DOHH2 (cell line): Measurements from ENCODE around the gene OLIG2.

Source experiments
- CTCF ChIP-seq: fragments of 200-600 bp; sonication (generic); IDR thresholded peaks from one replicate; pipeline ENCODE4 v1.5.1; 2014; ENCODE audit warnings: antibody characterized with exemption, mild to moderate bottlenecking, low read depth, low read length; ENCODE audit not compliant: poor library complexity, severe bottlenecking
- EZH2phosphoT487 ChIP-seq: fragments of 200-600 bp; sonication (generic); IDR thresholded peaks from 2 replicates; pipeline ENCODE4 v1.6.1; 2017; ENCODE audit warnings: borderline replicate concordance, mild to moderate bottlenecking, antibody characterized with exemption, low read length, moderate library complexity, mixed read lengths

DNA sequence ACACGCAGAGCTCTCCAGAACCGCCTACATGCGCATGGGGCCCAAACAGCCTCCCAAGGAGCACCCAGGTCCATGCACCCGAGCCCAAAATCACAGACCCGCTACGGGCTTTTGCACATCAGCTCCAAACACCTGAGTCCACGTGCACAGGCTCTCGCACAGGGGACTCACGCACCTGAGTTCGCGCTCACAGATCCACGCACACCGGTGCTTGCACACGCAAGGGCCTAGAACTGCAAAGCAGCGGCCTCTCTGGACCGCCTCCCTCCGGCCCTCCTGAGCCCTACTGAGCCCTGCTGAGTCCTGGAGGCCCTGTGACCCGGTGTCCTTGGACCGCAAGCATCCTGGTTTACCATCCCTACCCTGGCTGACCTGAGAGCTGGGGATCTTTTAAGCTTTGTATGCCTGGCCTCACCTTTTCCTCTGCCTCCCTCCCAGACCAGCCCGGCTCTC lies 8.3 kb downstream of the OLIG2 start:
- no peak for TF ChIP-seq CTCF
- no peak for TF ChIP-seq EZH2phosphoT487
